Keratinocyte (primary cell): ENCODE measurements around the gene MAST1. TPM values are rescaled to one million over a fixed set of nuclear protein-coding genes. Genes with fewer than 3 reads are reported as not detected.

ENCODE experiments used
- DNase-seq: peaks from one replicate; pipeline ENCODE4 v3.0.0-alpha.2; 2011; ENCODE audit warnings: low read depth, missing footprints, low spot score
- FAIRE-seq: peaks from 2 replicates; lab custom pipeline; 2011; peaks lifted over from hg19 to GRCh38; lab: Jason Lieb, UNC
- H2AFZ ChIP-seq: 2 replicates; pipeline ENCODE4 v1.6.0; 2012; ENCODE audit warnings: low read length, control low read depth, inconsistent platforms; ENCODE audit not compliant: control insufficient read depth
- H3K27ac ChIP-seq: 2 replicates; pipeline ENCODE4 v1.5.1; 2011; ENCODE audit warnings: low read length; ENCODE audit not compliant: control insufficient read depth, insufficient read depth
- H3K27me3 ChIP-seq: 3 replicates; pipeline ENCODE4 v1.6.0; 2011; ENCODE audit warnings: low read length; ENCODE audit not compliant: control insufficient read depth, insufficient read depth; ENCODE audit errors: extremely low read depth
- H3K36me3 ChIP-seq, 2 experiments: 2 replicates in 1 of 2; 3 replicates in 1 of 2; pipeline ENCODE4 v1.5.1; 2011; ENCODE audit warnings: low read length in 2 of 2, mild to moderate bottlenecking in 1 of 2; ENCODE audit not compliant: control insufficient read depth in 2 of 2, insufficient read depth in 2 of 2; ENCODE audit errors: extremely low read depth in 1 of 2
- H3K4me1 ChIP-seq: 3 replicates; pipeline ENCODE4 v1.5.1; 2011; ENCODE audit warnings: low read length; ENCODE audit not compliant: control insufficient read depth, insufficient read depth; ENCODE audit errors: extremely low read depth
- H3K4me2 ChIP-seq: 3 replicates; pipeline ENCODE4 v1.6.0; 2011; ENCODE audit warnings: low read depth, low read length; ENCODE audit not compliant: control insufficient read depth, insufficient read depth; ENCODE audit errors: extremely low read depth
- H3K4me3 ChIP-seq, 3 experiments: fragments of 200-600 bp in 1 of 3; sonication (generic) in 1 of 3; 2 replicates in 2 of 3; 3 replicates in 1 of 3; pipeline ENCODE4 v1.5.1; 2011 to 2016; ENCODE audit warnings: low read length in 3 of 3, mild to moderate bottlenecking in 3 of 3, control low read depth in 2 of 3, inconsistent platforms in 1 of 3, low read depth in 1 of 3, mixed read lengths in 1 of 3, mixed run types in 1 of 3, moderate library complexity in 1 of 3; ENCODE audit not compliant: control insufficient read depth in 2 of 3, insufficient read depth in 2 of 3; ENCODE audit errors: extremely low read depth in 1 of 3
- H3K79me2 ChIP-seq: 2 replicates; pipeline ENCODE4 v1.6.0; 2012; ENCODE audit warnings: low read length; ENCODE audit not compliant: control insufficient read depth, insufficient read depth
- H3K9ac ChIP-seq: 3 replicates; pipeline ENCODE4 v1.6.0; 2011; ENCODE audit warnings: low read length; ENCODE audit not compliant: control insufficient read depth, insufficient read depth; ENCODE audit errors: extremely low read depth
- H3K9me1 ChIP-seq: 3 replicates; pipeline ENCODE4 v1.6.0; 2011; ENCODE audit warnings: low read length; ENCODE audit not compliant: control insufficient read depth, insufficient read depth; ENCODE audit errors: extremely low read depth
- H3K9me3 ChIP-seq: 2 replicates; pipeline ENCODE4 v1.5.1; 2012; ENCODE audit warnings: low read depth, low read length; ENCODE audit not compliant: control insufficient read depth
- H4K20me1 ChIP-seq: 3 replicates; pipeline ENCODE4 v1.6.0; 2011; ENCODE audit warnings: low read length; ENCODE audit not compliant: control insufficient read depth, insufficient read depth; ENCODE audit errors: extremely low read depth
- CTCF ChIP-seq, 3 experiments: IDR thresholded peaks in 1 of 3; conservative IDR thresholded peaks in 1 of 3; optimal IDR thresholded peaks in 1 of 3; 2 replicates in 2 of 3; 3 replicates in 1 of 3; pipeline versions ENCODE3 to v1.5.1; 2011; ENCODE audit warnings: low read length in 3 of 3, mild to moderate bottlenecking in 3 of 3, moderate library complexity in 2 of 3, control low read depth in 1 of 3, inconsistent platforms in 1 of 3; ENCODE audit not compliant: insufficient read depth in 2 of 3; ENCODE audit errors: extremely low read depth in 1 of 3
- EZH2 ChIP-seq: IDR thresholded peaks from one replicate; pipeline ENCODE4 v1.6.1; 2012; ENCODE audit warnings: inconsistent platforms, mild to moderate bottlenecking, low read length, moderate library complexity
- dilution Hi-C: fragments of 300-500 bp; cut with MboI; formaldehyde crosslinking; loops from one replicate; pipeline ENCODE4 v1.7.0; 2020; ENCODE audit warnings: low sequenced_read_pairs; ENCODE audit not compliant: extremely low pct_ligation_motif_present
- polyA plus RNA-seq, 5 experiments: library from polyadenylated mRNA; depleted of rRNA in 3 of 5; stranded (reverse) in 3 of 5; stranded (forward) in 1 of 5; unstranded in 1 of 5; fragments of >200 nt; gene quantifications; 1 replicate in 1 of 5; 2 replicates in 3 of 5; 3 replicates in 1 of 5; pipeline versions ENCODE4 v1.2.1 to v1.2.3, GENCODE V29; 2011 to 2012; ENCODE audit warnings: missing spikeins in 2 of 5, low read depth in 1 of 5, low replicate concordance in 1 of 5

MAST1 gene
- polyA plus RNA-seq, 1 donor (not counting 4 experiments of a cell fraction or from before 2014, with no cell fraction given), result 0.13 TPM

GRCh38 chr19:12793290-12794195 is 44.8 kb upstream of the MAST1 start:
- Histone ChIP-seq H3K79me2 (peaks cover 19% of the 10 kb centered on the region), H4K20me1 (peaks cover 11% of the 10 kb centered on the region), H2AFZ (no peak overlapping the region), H3K4me2 (peak overlapping the region; percentile 99), H3K9ac (peak overlapping the region; percentile 97), H3K9me3 (no peaks in the 10 kb centered on the region), H3K27ac (peak overlapping the region; percentile 98), H3K27me3 (no peaks in the 10 kb centered on the region), H3K9me1 (no peaks in the 10 kb centered on the region), H3K36me3 (no peaks in the 10 kb centered on the region), H3K4me1 (peaks cover 29% of the 10 kb centered on the region), H3K4me3 (peak overlapping the region; percentile 73 to 95 (median 94))
- dilution Hi-C loops, result no loop called here
- no peak for DNase-seq
- FAIRE-seq, result no peak
- no peak for TF ChIP-seq EZH2

GRCh38 chr19:12794196-12794941 is 43.9 kb upstream of the MAST1 start:
- TF ChIP-seq EZH2, result no peak
- TF ChIP-seq CTCF (optimal IDR thresholded peaks at IDR 0.05 in 1 of 3, IDR thresholded peaks at IDR 0.05 in 1 of 3, conservative IDR thresholded peaks at IDR 0.05 in 1 of 3; ENCODE audit: extremely low read depth in 1 of 3, insufficient read depth in 2 of 3, low read length in 3 of 3), result no peak
- peak overlapping the region; percentile 97 for H3K9ac ChIP-seq
- H3K4me2 ChIP-seq, result peak overlapping the region; percentile 33
- peak overlapping the region; percentile 98 for H3K27ac ChIP-seq
- H4K20me1 ChIP-seq, result peaks cover 11% of the 10 kb centered on the region
- no peak overlapping the region for H2AFZ ChIP-seq
- H3K9me3 ChIP-seq, result no peaks in the 10 kb centered on the region
- no peaks in the 10 kb centered on the region for H3K27me3 ChIP-seq
- dilution Hi-C loops, result no loop called here
- peak overlapping the region in 2 of 3 experiments; percentile 9 to 73 for H3K4me3 ChIP-seq
- H3K36me3 ChIP-seq, result peaks cover under 1 to 2% of the 10 kb centered on the region in 2 experiments
- FAIRE-seq, result no peak
- H3K79me2 ChIP-seq, result peaks cover 19% of the 10 kb centered on the region
- DNase-seq, result no peak
- H3K4me1 ChIP-seq, result peaks cover 21% of the 10 kb centered on the region
- H3K9me1 ChIP-seq, result no peaks in the 10 kb centered on the region
